HG03135 (cell line): ENCODE results near the gene GSS.

ENCODE experiments used
- ATAC-seq: cut with Tn5 transposase; IDR thresholded peaks from one replicate; pipeline ENCODE4 v1.9.1; 2021; ENCODE audit warnings: mild to moderate bottlenecking, moderate library complexity; ENCODE audit not compliant: unreplicated experiment

GSS gene

GRCh38 chr20:34955231-34956040 lies at the start of gene GSS, which contains the start of gene MYH7B:
GSS (minus strand) TSS chr20:34955806; CDS start chr20:34951852, 3,954 bp downstream.
MYH7B (plus strand) TSS chr20:34955868; CDS start chr20:34978006, 22,138 bp downstream.
- ATAC-seq, result peak; percentile 90

- ATAC-seq, result no peak
Observed at GRCh38 chr20:35004749-35005462, 49.3 kb upstream of the GSS start.

DNA sequence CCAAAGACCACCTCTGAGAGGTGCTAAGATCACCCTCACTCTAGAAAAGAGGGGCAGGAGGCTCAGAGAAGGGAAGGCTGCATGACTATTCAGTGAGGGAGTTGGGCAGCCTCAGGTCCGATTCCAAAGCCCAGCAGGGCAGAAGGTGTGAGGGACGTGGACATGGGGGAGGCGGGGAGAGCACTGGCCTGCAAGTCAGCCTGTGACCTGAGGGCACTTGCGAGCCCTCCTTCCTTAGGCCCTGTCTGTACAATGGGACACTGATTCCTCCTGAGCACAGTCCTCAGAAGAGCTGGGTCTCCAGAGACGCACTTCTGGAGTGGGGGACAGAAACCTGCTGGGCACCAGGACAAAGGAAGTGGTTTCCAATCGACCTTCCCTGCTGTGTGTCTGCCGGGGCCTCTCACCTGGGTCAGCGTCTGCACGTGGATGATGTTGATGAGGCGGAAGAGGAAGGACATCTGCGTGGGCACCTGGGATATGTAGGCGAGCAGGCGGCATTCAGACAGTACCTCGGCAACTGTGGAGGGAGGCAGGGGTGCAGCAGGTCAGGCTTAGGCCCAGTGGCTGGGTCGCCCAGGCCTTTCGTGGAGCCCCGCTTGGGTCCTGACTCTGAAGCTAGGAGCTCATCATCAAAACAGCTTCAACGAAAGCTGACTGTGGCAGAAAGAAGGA lies 48.6 kb upstream of the GSS start:
- ATAC-seq, result no peak

DNA sequence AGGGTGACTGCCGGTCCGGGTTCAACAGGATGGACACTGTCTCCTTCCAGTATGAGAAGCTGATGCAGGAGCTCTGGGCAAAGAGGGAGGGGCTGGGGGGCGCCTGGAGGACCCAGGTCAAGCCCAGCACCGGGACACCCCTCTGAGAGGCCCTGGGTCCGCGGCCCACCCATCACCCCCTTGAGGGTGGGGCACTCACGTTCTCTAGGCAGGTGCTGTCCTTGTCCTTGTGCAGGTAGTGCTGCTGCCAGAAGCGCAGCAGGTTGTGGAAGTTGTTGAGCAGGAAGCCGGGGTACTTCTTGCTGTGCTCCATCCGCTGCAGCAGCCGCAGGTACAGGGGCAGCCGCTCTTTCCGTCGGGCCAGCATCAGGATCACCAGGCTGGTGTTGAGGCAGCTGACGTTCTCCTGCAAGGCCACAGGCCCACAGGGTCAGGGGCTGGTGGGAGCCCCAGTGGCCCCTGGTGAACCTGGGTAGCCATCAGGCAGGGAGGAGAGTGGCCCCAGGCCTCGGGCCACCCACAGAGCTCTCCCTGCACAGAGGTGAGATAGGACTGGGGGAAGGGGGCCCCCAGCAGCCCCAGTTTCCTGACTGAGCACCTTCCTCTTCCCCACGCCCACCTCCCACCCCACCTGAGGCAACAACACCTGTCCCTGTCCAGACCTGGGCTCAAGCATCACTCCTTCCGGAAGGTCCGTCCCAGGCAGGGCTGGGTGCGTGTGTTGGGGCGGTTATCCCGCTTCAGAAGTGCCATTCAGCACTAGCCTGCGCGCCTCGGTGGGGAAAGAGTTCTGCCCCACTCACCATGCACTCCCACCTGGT lies 47.8 kb upstream of the GSS start:
- ATAC-seq, result no peak

DNA sequence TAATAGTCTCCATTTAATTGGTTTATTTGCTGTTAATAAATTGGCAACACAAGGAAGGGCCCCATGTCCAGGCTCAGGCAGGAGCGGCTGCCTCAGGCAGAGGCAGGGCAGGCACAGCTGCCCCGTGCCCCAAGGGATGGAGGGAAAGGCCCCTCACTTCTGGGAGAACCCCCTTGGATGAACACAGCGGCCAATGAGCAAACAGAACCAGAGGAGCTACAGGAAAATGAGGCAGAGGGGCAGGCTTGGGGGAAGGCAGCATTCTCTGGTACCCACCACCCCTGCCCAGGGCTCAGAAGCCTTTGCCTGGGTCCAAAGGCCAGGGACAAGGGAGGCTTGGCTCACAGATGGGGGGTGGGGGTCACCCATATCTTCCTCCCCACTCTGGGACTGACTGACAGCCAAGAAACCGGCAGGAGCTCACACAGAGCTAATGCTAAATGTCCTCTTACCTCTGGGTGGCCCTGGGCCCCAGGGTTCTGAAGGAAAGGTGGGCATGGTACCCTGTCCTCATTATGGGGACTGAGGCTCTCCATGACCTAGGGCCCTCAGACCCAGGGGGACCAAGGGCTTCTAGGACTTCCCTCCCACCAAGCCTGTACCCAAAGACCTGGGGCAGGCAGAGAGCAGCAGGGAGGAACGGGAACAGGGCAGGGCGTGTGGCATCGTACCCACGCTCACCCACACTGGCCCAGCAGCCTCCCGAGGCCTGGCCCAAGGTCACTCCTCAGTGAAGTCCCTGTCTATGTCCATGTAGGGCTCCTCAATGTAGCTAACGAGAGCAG lies 47.0 kb upstream of the GSS start:
- no peak for ATAC-seq

DNA sequence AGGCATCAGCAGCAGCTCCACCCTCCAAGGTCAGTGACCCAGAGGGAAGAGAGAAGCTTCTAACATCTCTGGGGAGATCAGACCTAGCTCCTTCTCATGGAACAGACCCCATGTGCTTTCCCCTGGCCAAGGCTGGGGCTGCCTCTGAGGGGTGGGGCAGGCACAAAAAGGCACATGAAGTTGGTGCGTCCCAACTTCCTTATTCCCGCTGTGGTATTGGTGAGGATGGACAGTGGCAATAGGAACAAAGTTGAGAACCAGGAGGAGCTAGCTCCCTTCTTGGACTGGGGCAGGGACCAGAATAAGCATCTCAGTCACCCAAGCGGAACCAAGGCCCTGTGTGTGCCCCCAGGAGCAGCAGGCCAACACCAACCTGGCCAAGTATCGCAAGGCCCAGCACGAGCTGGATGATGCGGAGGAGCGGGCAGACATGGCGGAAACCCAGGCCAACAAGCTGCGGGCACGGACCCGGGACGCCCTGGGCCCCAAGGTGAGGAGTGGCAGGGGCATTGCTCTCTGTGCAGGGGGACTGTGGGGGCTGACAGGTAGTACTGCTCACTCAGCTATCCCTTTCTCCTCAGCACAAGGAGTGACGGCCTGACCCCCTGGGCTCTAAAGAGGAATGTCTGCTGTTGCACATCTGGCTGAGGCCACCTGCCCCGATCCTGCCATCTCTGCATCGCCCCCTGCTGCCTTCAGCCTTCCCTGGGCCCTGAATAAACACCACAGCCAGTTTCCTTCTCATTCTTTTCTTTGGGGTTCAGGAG lies 46.2 kb upstream of the GSS start:
- ATAC-seq, result no peak

- no peak for ATAC-seq
Observed at GRCh38 chr20:35000922-35001595, 45.5 kb upstream of the GSS start.

DNA sequence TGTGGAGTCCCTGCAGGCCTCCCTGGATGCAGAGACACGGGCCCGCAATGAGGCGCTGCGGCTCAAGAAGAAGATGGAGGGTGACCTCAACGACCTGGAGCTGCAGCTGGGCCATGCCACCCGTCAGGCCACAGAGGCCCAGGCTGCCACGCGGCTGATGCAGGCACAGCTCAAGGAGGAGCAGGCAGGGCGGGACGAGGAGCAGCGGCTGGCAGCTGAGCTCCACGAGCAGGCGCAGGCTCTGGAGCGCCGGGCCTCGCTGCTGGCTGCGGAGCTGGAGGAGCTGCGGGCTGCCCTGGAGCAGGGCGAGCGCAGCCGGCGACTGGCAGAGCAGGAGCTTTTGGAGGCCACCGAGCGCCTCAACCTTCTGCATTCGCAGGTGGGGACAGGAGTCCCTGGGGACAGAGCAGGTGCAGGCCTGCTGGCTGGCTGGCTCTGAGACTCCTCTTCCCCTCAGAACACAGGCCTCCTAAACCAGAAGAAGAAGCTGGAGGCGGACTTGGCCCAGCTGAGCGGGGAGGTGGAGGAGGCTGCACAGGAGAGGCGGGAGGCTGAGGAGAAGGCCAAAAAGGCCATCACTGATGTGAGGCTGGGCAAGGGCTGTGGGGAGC lies 44.8 kb upstream of the GSS start:
- no peak for ATAC-seq

- no peak for ATAC-seq
Observed at GRCh38 chr20:34999782-35000181, 44.2 kb upstream of the GSS start.

DNA sequence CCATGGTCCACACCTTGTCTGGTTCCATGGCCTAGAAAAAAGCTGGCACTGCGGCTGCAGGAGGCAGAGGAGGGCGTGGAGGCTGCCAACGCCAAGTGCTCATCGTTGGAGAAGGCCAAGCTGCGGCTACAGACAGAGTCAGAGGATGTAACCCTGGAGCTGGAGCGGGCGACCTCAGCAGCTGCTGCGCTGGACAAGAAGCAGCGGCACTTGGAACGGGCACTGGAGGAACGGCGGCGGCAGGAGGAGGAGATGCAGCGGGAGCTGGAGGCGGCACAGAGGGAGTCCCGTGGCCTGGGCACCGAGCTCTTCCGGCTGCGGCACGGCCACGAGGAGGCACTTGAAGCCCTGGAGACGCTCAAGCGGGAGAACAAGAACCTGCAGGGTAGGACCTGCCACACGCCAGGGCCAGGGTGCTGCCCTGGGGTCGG lies 43.4 kb upstream of the GSS start:
- no peak for ATAC-seq

DNA sequence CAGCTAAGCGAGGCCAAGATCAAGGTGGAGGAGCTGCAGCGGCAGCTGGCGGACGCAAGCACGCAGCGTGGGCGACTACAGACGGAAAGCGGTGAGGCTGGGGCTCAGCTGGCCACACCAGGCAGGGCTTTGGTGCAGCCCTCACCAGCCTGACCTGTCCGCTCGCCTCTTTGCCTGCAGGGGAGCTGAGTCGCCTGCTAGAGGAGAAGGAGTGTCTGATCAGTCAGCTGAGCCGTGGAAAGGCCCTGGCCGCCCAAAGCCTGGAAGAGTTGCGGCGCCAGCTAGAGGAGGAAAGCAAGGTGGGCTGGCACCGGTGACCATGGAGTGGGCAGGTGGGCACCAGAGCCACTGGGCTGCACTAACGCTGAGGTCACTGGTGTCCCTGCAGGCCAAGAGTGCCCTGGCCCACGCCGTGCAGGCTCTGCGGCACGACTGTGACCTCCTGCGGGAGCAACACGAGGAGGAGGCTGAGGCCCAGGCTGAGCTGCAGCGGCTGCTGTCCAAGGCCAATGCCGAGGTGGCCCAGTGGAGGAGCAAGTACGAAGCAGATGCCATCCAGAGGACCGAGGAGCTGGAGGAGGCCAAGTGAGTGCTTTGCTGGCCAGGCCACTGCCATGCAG lies 42.8 kb upstream of the GSS start:
- ATAC-seq, result no peak

DNA sequence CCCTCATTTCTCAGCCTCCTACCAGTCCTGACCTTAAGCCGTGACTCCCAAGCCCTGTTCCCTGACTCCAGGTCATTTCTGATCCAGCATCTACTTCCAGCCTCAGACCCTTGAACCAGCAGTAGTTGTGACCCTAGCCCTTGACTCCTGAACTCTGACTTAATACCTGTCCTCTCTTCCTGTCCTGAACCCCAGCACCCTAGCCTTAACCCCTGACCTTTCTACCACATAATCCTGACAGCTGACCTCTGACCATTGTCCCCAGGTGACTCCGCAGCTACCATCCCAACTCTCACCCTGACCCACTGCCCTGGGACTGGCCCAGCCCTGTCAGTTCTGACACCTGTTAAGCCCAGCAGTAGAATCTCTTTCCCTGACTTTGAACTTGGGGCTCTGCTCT lies 42.2 kb upstream of the GSS start:
- ATAC-seq, result no peak

- ATAC-seq, result no peak
Observed at GRCh38 chr20:34997131-34997561, 41.5 kb upstream of the GSS start.

DNA sequence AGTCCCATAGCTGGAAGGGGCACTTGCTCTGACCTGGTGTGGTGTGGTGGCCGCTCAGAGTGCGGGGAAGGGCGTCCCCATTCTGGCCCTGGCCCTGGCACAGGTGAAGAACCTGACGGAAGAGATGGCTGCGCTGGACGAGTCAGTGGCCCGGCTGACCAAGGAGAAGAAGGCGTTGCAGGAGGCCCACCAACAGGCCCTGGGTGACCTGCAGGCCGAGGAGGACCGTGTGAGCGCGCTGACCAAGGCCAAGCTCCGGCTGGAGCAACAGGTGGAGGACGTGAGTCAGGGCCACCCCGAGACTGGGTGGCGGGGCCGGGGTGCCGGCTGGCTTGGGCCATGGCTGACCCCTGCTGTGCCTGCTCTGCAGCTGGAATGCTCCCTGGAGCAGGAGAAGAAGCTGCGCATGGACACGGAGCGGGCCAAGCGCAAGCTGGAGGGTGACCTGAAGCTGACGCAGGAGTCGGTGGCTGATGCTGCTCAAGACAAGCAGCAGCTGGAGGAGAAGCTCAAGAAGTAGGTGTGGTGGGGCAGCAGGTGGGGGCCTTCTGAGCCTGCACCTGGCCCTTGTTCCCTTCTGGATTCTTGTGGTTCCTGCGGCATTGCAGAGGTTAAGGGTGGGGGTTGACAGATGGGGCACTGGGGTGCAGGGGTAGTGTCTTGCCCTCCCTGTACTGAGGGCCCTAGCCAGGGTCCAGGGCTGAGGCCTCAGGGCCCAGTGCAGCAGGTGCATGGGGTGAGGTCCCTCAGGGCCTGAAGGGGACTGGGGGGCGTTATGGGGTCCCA lies 40.8 kb upstream of the GSS start:
- ATAC-seq, result no peak

- no peak for ATAC-seq
Observed at GRCh38 chr20:34995696-34996095, 40.1 kb upstream of the GSS start.

DNA sequence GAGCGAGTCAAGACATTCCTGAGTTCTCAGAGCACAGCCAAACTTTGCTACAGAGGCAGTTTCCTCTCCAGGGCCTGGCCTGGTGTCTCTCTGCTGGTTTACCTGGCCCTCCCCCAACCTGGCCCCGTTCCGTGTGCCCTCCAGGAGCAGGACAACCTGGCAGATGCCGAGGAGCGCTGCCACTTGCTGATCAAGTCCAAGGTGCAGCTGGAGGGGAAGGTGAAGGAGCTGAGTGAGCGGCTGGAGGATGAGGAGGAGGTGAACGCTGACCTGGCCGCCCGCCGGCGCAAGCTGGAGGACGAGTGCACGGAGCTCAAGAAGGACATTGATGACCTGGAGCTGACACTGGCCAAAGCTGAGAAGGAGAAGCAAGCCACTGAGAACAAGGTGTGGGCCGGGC lies 39.6 kb upstream of the GSS start:
- ATAC-seq, result no peak

DNA sequence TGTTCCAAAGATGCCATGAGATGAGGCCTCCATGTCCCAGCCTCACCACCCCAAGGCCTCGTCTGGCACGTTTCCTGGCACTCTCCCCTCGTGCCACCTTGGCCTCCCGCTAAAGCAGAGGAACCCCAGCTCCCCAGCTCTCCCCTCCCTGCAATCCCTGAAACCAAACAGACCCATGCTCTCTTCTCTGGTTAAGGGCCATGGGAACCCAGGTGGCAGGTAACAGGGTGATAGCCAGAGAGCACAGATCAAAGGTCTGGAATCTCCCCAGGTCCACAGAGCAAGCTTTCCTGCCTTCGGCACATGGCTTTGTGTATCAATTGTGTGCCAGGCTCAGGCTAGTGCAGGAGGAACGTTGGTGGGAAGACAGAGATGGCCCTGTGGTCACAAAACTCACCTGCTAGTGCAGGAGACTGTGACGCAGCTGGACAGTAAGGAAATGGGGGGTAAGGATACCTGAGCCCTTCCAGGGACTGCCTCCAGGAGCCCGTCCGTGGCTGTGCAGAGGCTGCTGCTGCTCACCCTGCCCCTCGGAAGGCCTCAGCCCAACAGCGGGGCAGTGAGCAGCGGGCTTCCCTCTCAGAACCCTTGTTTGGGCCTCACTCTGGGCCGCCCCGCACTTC lies 39.0 kb upstream of the GSS start:
- ATAC-seq, result no peak
